Endothelial cell of umbilical vein (primary cell): Measurements from ENCODE around the gene ERRFI1. TPM values are rescaled to one million over a fixed set of nuclear protein-coding genes. Genes with fewer than 3 reads are reported as not detected.

Experiments
- BruUV-seq: library from RNA; stranded (reverse); fragments of 400-500 nt; replicated peaks from 2 replicates; lab custom pipeline; 2021; lab: Mats Ljungman, UMichigan
- CTCF ChIA-PET: fragments of 300-600, 350-600 bp; sonication (Branson Sonifier 250); formaldehyde crosslinking; loops from one replicate; lab custom pipeline; 2021; ENCODE audit warnings: antibody characterized with exemption, inconsistent platforms; lab: Charles Lee
- POLR2A ChIA-PET: fragments of 300-600, 350-600 bp; sonication (Branson Sonifier 250); formaldehyde crosslinking; loops from one replicate; lab custom pipeline; 2021; ENCODE audit warnings: antibody characterized with exemption, inconsistent platforms; lab: Charles Lee
- DNase-seq: peaks from one replicate; pipeline ENCODE4 v3.0.0-alpha.2; 2011; ENCODE audit warnings: low read depth, low spot score
- FAIRE-seq: peaks from 2 replicates; lab custom pipeline; 2011; peaks lifted over from hg19 to GRCh38; lab: Jason Lieb, UNC
- H2AFZ ChIP-seq: 2 replicates; pipeline ENCODE4 v1.6.0; 2012; ENCODE audit warnings: low read depth, low read length, control low read depth, inconsistent platforms
- H3K27ac ChIP-seq: 2 replicates; pipeline ENCODE4 v1.5.1; 2011; ENCODE audit warnings: low read depth, mild to moderate bottlenecking, control low read depth, low read length, moderate library complexity; ENCODE audit not compliant: insufficient read depth
- H3K27me3 ChIP-seq, 2 experiments: 2 replicates each; pipeline versions ENCODE4 v1.6.0 to v1.6.1; 2011; ENCODE audit warnings: low read length in 2 of 2, mixed read lengths in 1 of 2; ENCODE audit not compliant: control insufficient read depth in 2 of 2, insufficient read depth in 2 of 2
- H3K36me3 ChIP-seq, 2 experiments: 2 replicates in 1 of 2; 3 replicates in 1 of 2; pipeline ENCODE4 v1.5.1; 2011; ENCODE audit warnings: low read length in 2 of 2, mild to moderate bottlenecking in 1 of 2, moderate library complexity in 1 of 2; ENCODE audit not compliant: control insufficient read depth in 2 of 2, insufficient read depth in 2 of 2; ENCODE audit errors: extremely low read depth in 1 of 2
- H3K4me1 ChIP-seq: 3 replicates; pipeline ENCODE4 v1.5.1; 2011; ENCODE audit warnings: mild to moderate bottlenecking, low read length; ENCODE audit not compliant: control insufficient read depth, insufficient read depth; ENCODE audit errors: extremely low read depth
- H3K4me2 ChIP-seq: 2 replicates; pipeline ENCODE4 v1.6.1; 2011; ENCODE audit warnings: low read length, control low read depth, mixed read lengths; ENCODE audit not compliant: insufficient read depth
- H3K4me3 ChIP-seq, 3 experiments: fragments of 200-600 bp in 1 of 3; sonication (generic), shearing (Covaris generic) in 1 of 3; replicated peaks in 1 of 3; 2 replicates each; pipeline ENCODE4 v1.5.1; 2011 to 2016; ENCODE audit warnings: control low read depth in 3 of 3, low read length in 3 of 3, mild to moderate bottlenecking in 2 of 3, inconsistent platforms in 1 of 3, low read depth in 1 of 3, moderate library complexity in 1 of 3; ENCODE audit not compliant: insufficient read depth in 1 of 3
- H3K79me2 ChIP-seq: 2 replicates; pipeline ENCODE4 v1.6.0; 2012; ENCODE audit warnings: low read length, inconsistent platforms; ENCODE audit not compliant: control insufficient read depth, insufficient read depth
- H3K9ac ChIP-seq: replicated peaks from 2 replicates; pipeline ENCODE3; 2011; ENCODE audit warnings: low read length, control low read depth; ENCODE audit not compliant: insufficient read depth; ENCODE audit errors: extremely low read depth
- H3K9me1 ChIP-seq: replicated peaks from 3 replicates; pipeline ENCODE4 v1.6.0; 2011; ENCODE audit warnings: mild to moderate bottlenecking, low read length; ENCODE audit not compliant: control insufficient read depth, insufficient read depth; ENCODE audit errors: extremely low read depth
- H3K9me3 ChIP-seq: replicated peaks from 2 replicates; pipeline ENCODE4 v1.5.1; 2012; ENCODE audit warnings: low read length, inconsistent platforms; ENCODE audit not compliant: control insufficient read depth, insufficient read depth
- H4K20me1 ChIP-seq: replicated peaks from 2 replicates; pipeline ENCODE3; 2011; ENCODE audit warnings: mild to moderate bottlenecking, low read length; ENCODE audit not compliant: control insufficient read depth, insufficient read depth; ENCODE audit errors: extremely low read depth
- CTCF ChIP-seq, 2 donors: IDR thresholded peaks; 1 replicate in 1 of 2; 2 replicates in 1 of 2; pipeline ENCODE4 v1.5.1; 2011; ENCODE audit warnings: low read length in 2 of 2, mild to moderate bottlenecking in 2 of 2, moderate library complexity in 2 of 2, control low read depth in 1 of 2, inconsistent platforms in 1 of 2, low read depth in 1 of 2; ENCODE audit not compliant: insufficient read depth in 1 of 2; ENCODE audit errors: extremely low read depth in 1 of 2
- EZH2 ChIP-seq: IDR thresholded peaks from 2 replicates; pipeline ENCODE4 v1.6.1; 2012; ENCODE audit warnings: borderline replicate concordance, low read depth, mild to moderate bottlenecking, moderate library complexity, low read length, inconsistent platforms; ENCODE audit not compliant: severe bottlenecking
- FOS ChIP-seq: IDR thresholded peaks from 2 replicates; pipeline ENCODE4 v1.6.1; 2011; ENCODE audit warnings: mild to moderate bottlenecking, low read length, moderate library complexity, borderline replicate concordance; ENCODE audit not compliant: insufficient read depth
- GATA2 ChIP-seq: IDR thresholded peaks from 2 replicates; pipeline ENCODE4 v1.7.0; 2011; ENCODE audit warnings: low read depth, mild to moderate bottlenecking, moderate library complexity, mixed read lengths, low read length; ENCODE audit not compliant: insufficient read length, insufficient read depth
- JUN ChIP-seq: IDR thresholded peaks from 2 replicates; pipeline ENCODE4 v1.6.1; 2011; ENCODE audit warnings: borderline replicate concordance, low read depth; ENCODE audit not compliant: insufficient read length, insufficient read depth
- MAX ChIP-seq: IDR thresholded peaks from 2 replicates; pipeline ENCODE4 v1.6.1; 2011; ENCODE audit not compliant: insufficient read depth, insufficient read length
- MYC ChIP-seq: IDR thresholded peaks from one replicate; pipeline ENCODE4 v1.6.1; 2011; ENCODE audit warnings: mild to moderate bottlenecking, low read depth, low read length
- POLR2A ChIP-seq: IDR thresholded peaks from 2 replicates; pipeline ENCODE4 v1.6.1; 2012; ENCODE audit warnings: low read depth, mild to moderate bottlenecking, control low read depth, low read length
- POLR2AphosphoS5 ChIP-seq: IDR thresholded peaks from 2 replicates; pipeline ENCODE4 v1.6.1; 2012; ENCODE audit warnings: low read depth, mild to moderate bottlenecking, control low read depth, low read length, moderate library complexity; ENCODE audit not compliant: insufficient read depth
- dilution Hi-C: fragments of 300-500 bp; cut with MboI; formaldehyde crosslinking; loops from one replicate; pipeline ENCODE4 v1.15.0; 2019; ENCODE audit warnings: low sequenced_read_pairs; ENCODE audit not compliant: extremely low pct_ligation_motif_present
- intact Hi-C: fragments of 100-400 bp; cut with micrococcal nuclease; formaldehyde crosslinking; loops from one replicate; pipeline ENCODE4 v1.10.0; 2022
- polyA plus RNA-seq, 4 experiments: library from polyadenylated mRNA; depleted of rRNA in 3 of 4; stranded (reverse) in 3 of 4; unstranded in 1 of 4; fragments of >200 nt; gene quantifications; 2 replicates each; pipeline versions ENCODE4 v1.2.1 to v1.2.3, GENCODE V29; 2011 to 2012; ENCODE audit warnings: missing spikeins in 1 of 4
- total RNA-seq: library from RNA; stranded (reverse); gene quantifications from 2 replicates; pipeline ENCODE4 v1.2.3, GENCODE V29; 2021

ERRFI1 gene
- total and polyA plus RNA-seq, 2 donors (not counting 3 experiments of a cell fraction or from before 2014, with no cell fraction given) = 28.1 to 32.0 TPM

GRCh38 chr1:8018492-8019228, 7.4 kb downstream of the ERRFI1 start:
- H3K36me3 ChIP-seq = peaks cover 9 to 10% of the 10 kb centered on the region in 2 experiments
- H3K4me3 ChIP-seq = no peak overlapping the region
- no peaks in the 10 kb centered on the region for H3K27me3 ChIP-seq
- no peak for FAIRE-seq
- H3K4me1 ChIP-seq = peaks cover 83% of the 10 kb centered on the region
- no peaks in the 10 kb centered on the region for H3K9me3 ChIP-seq
- H4K20me1 ChIP-seq = peaks cover 2% of the 10 kb centered on the region
- no peak overlapping the region for H3K9ac ChIP-seq
- no peak overlapping the region for H3K27ac ChIP-seq
- ChIA-PET POLR2A (interaction anchor here (1.6 kb wide), 1 partner anchor 10 kb away, joined by 3 read pairs; no protein-coding TSS in a partner anchor), CTCF (interaction anchor here (0.6 to 10.4 kb wide), 10 partner anchors 9 to 334 kb away, joined by 3 to 396 read pairs (median 5); no protein-coding TSS in a partner anchor)
- DNase-seq = no peak
- no peak overlapping the region for H2AFZ ChIP-seq
- no TSS peak for BruUV-seq
- dilution Hi-C loops = loop anchor here (10.0 kb wide), 1 partner anchor 296 kb away; the partner anchor contains the start of gene SLC45A1
- no peaks in the 10 kb centered on the region for H3K9me1 ChIP-seq
- TF ChIP-seq GATA2 = no peak
- no peak for TF ChIP-seq MAX
- TF ChIP-seq CTCF (IDR thresholded peaks at IDR 0.05; ENCODE audit: extremely low read depth in 1 of 2, insufficient read depth in 1 of 2, low read depth in 1 of 2, low read length in 2 of 2) = no peak
- no peak for TF ChIP-seq MYC
- no peak for TF ChIP-seq FOS
- no peak for TF ChIP-seq POLR2AphosphoS5
- TF ChIP-seq EZH2 = no peak
- TF ChIP-seq JUN = no peak
- TF ChIP-seq POLR2A = no peak
- intact Hi-C loops = loop anchor here (5.0 kb wide), 1 partner anchor 219 kb away; no protein-coding TSS in a partner anchor
- no peak overlapping the region for H3K4me2 ChIP-seq
- H3K79me2 ChIP-seq = peaks cover 94% of the 10 kb centered on the region
